Body of pancreas (tissue), 4 donors: ENCODE measurements around the gene FAAH. TPM values are rescaled to one million over a fixed set of nuclear protein-coding genes. Genes with fewer than 3 reads are reported as not detected.

Source experiments
- ATAC-seq: fragments of 150-250 bp; one replicate; pipeline ENCODE4 v1.9.1; 2016
- DNase-seq, 4 donors: peaks; one replicate each; pipeline ENCODE4 v3.0.0-alpha.2; 2019
- H3K27ac ChIP-seq, 4 donors: fragments of 200-600 bp; sonication (generic); 1 replicate in 3 of 4; 2 replicates in 1 of 4; pipeline versions ENCODE4 v1.5.1 to v1.6.1; 2016 to 2019; ENCODE audit warnings: mild to moderate bottlenecking in 1 of 4, mixed read lengths in 1 of 4, moderate library complexity in 1 of 4
- H3K27me3 ChIP-seq, 2 donors: fragments of 200-600 bp; sonication (generic); one replicate each; pipeline ENCODE4 v1.6.0; 2016; ENCODE audit warnings: mild to moderate bottlenecking in 1 of 2
- H3K36me3 ChIP-seq, 2 donors: fragments of 200-600 bp; sonication (generic); replicated peaks in 1 of 2; 2 replicates each; pipeline ENCODE4 v1.5.1; 2016; ENCODE audit warnings: low read depth in 2 of 2; ENCODE audit not compliant: insufficient read depth in 1 of 2
- H3K4me1 ChIP-seq: fragments of 200-600 bp; sonication (generic); one replicate; pipeline ENCODE4 v1.6.0; 2016
- H3K4me3 ChIP-seq, 2 donors: fragments of 200-600 bp; sonication (generic); 1 replicate in 1 of 2; 2 replicates in 1 of 2; pipeline ENCODE4 v1.5.1; 2016 to 2019
- H3K9me3 ChIP-seq, 3 donors: fragments of 200-600 bp; sonication (generic); 1 replicate in 2 of 3; 2 replicates in 1 of 3; pipeline ENCODE4 v1.5.1; 2016
- CTCF ChIP-seq, 7 experiments: fragments of 450-650 bp in 4 of 7; fragments of 200-600 bp in 3 of 7; sonication (generic) in 3 of 7; IDR thresholded peaks; one replicate each; pipeline ENCODE4 v1.5.1; 2016 to 2019; ENCODE audit warnings: antibody characterized with exemption in 7 of 7
- POLR2A ChIP-seq, 3 donors: fragments of 450-650 bp; IDR thresholded peaks; one replicate each; pipeline ENCODE4 v1.6.1; 2016; ENCODE audit warnings: antibody characterized with exemption in 3 of 3, mild to moderate bottlenecking in 2 of 3
- WGBS, 2 donors: methylation state at CpG; one replicate each; pipeline ENCODE4 v1.1.5; 2017; 5-methylcytosine and 5-hydroxymethylcytosine counted together
- intact Hi-C: fragments of 100-400 bp; cut with DNase I; formaldehyde crosslinking; loops from one replicate; pipeline ENCODE4 v1.15.1; 2023
- total RNA-seq, 2 donors: library from RNA; depleted of rRNA; stranded (reverse); fragments of >200 nt; gene quantifications; one replicate each; pipeline ENCODE4 v1.1.0, GENCODE V29; 2016

FAAH gene
- total RNA-seq, 2 donors from 2014 or later = 47.0 to 86.4 TPM

GRCh38 chr1:46406881-46407608 is 12.9 kb downstream of the FAAH start:
- Histone ChIP-seq H3K4me3 (no peak overlapping the region), H3K27ac (no peak overlapping the region), H3K36me3 (peaks cover 0 to 3% of the 10 kb centered on the region in 2 donors), H3K9me3 (no peaks in the 10 kb centered on the region), H3K27me3 (no peaks in the 10 kb centered on the region), H3K4me1 (peaks cover 17% of the 10 kb centered on the region)
- ATAC-seq (no peak), DNase-seq (no peak)
- no peak for TF ChIP-seq POLR2A (IDR thresholded peaks at IDR 0.05)
- intact Hi-C loops = no loop called here
- WGBS, 2 donors = 84 to 91% methylated on average over 12 to 13 of the region's 13 CpGs

- no peak overlapping the region for H3K27ac ChIP-seq
- TF ChIP-seq CTCF (IDR thresholded peaks at IDR 0.05) (no peak), POLR2A (IDR thresholded peaks at IDR 0.05) (no peak)
- H3K4me3 ChIP-seq = no peak overlapping the region
- intact Hi-C loops = no loop called here
- peaks cover 0 to 3% of the 10 kb centered on the region in 2 donors for H3K36me3 ChIP-seq
- H3K9me3 ChIP-seq = no peaks in the 10 kb centered on the region
- ATAC-seq (no peak), DNase-seq (no peak)
- 91 to 93% methylated on average over 8 to 9 of the region's 9 CpGs for WGBS, 2 donors
- no peaks in the 10 kb centered on the region for H3K27me3 ChIP-seq
- H3K4me1 ChIP-seq = peaks cover 11% of the 10 kb centered on the region
Observed at GRCh38 chr1:46407636-46408035, 13.5 kb downstream of the FAAH start.

- no peaks in the 10 kb centered on the region for H3K9me3 ChIP-seq
- no peak for TF ChIP-seq CTCF (IDR thresholded peaks at IDR 0.05)
- TF ChIP-seq POLR2A (IDR thresholded peaks at IDR 0.05) = no peak
- peaks cover 6% of the 10 kb centered on the region for H3K4me1 ChIP-seq
- WGBS, 2 donors = 96 to 100% methylated on average over 4 to 12 of the region's 12 CpGs
- DNase-seq = no peak
- intact Hi-C loops = no loop called here
- H3K4me3 ChIP-seq = no peak overlapping the region
- peaks cover 0 to 6% of the 10 kb centered on the region in 2 donors for H3K36me3 ChIP-seq
- ATAC-seq = no peak
- no peaks in the 10 kb centered on the region for H3K27me3 ChIP-seq
- H3K27ac ChIP-seq = no peak overlapping the region
Observed at GRCh38 chr1:46408356-46409062, 14.4 kb downstream of the FAAH start.

GRCh38 chr1:46409063-46409372 is 14.9 kb downstream of the FAAH start:
- 100% methylated on average over 1 of the region's 1 CpG for WGBS, 2 donors
- DNase-seq (no peak), ATAC-seq (no peak)
- Histone ChIP-seq H3K9me3 (no peaks in the 10 kb centered on the region), H3K36me3 (peaks cover 0 to 8% of the 10 kb centered on the region in 2 donors), H3K27ac (no peak overlapping the region), H3K27me3 (no peaks in the 10 kb centered on the region), H3K4me1 (peaks cover 6% of the 10 kb centered on the region), H3K4me3 (no peak overlapping the region)
- TF ChIP-seq POLR2A (IDR thresholded peaks at IDR 0.05) = no peak
- no peak for TF ChIP-seq CTCF (IDR thresholded peaks at IDR 0.05)
- intact Hi-C loops = no loop called here

GRCh38 chr1:46410156-46411009 is 16.3 kb downstream of the FAAH start:
- DNase-seq (no peak), ATAC-seq (no peak)
- H3K4me3 ChIP-seq = no peak overlapping the region
- H3K4me1 ChIP-seq = peaks cover 6% of the 10 kb centered on the region
- no peaks in the 10 kb centered on the region for H3K9me3 ChIP-seq
- 89% methylated on average over 10 to 17 of the region's 17 CpGs for WGBS, 2 donors
- H3K36me3 ChIP-seq = peaks cover 0 to 8% of the 10 kb centered on the region in 2 donors
- no peaks in the 10 kb centered on the region for H3K27me3 ChIP-seq
- H3K27ac ChIP-seq = no peak overlapping the region
- TF ChIP-seq POLR2A (IDR thresholded peaks at IDR 0.05) (no peak), CTCF (IDR thresholded peaks at IDR 0.05) (no peak)
- intact Hi-C loops = no loop called here
